Upper lobe of left lung (tissue), 4 donors: ENCODE measurements around the gene KIF1C.

Experiments
- EP300 ChIP-seq, 4 donors: sonication (generic); formaldehyde crosslinking; IDR thresholded peaks; one replicate each; pipeline ENCODE4 v1.5.1; 2017; ENCODE audit warnings: antibody characterized with exemption in 4 of 4, control low read depth in 2 of 4
- POLR2A ChIP-seq, 4 donors: fragments of 450-650 bp; IDR thresholded peaks; one replicate each; pipeline ENCODE4 v1.5.1; 2016 to 2017; ENCODE audit warnings: antibody characterized with exemption in 4 of 4, mild to moderate bottlenecking in 2 of 4
- POLR2AphosphoS5 ChIP-seq, 2 donors: sonication (generic); formaldehyde crosslinking; IDR thresholded peaks; one replicate each; pipeline ENCODE4 v1.5.1; 2017; ENCODE audit warnings: antibody characterized with exemption in 2 of 2
- TF ChIP-seq, protein P1 (sequence below), 6 experiments: fragments of 450-650 bp in 4 of 6; fragments of 200-600 bp in 2 of 6; sonication (generic) in 2 of 6; IDR thresholded peaks; one replicate each; pipeline ENCODE4 v1.5.1; 2016 to 2019; ENCODE audit warnings: antibody characterized with exemption in 6 of 6

GRCh38 chr17:4951486-4951885 is 46.3 kb upstream of the KIF1C start:
- TF ChIP-seq POLR2AphosphoS5 (IDR thresholded peaks at IDR 0.05): no peak
- TF ChIP-seq POLR2A (IDR thresholded peaks at IDR 0.05): no peak
- TF ChIP-seq, protein P1, sequence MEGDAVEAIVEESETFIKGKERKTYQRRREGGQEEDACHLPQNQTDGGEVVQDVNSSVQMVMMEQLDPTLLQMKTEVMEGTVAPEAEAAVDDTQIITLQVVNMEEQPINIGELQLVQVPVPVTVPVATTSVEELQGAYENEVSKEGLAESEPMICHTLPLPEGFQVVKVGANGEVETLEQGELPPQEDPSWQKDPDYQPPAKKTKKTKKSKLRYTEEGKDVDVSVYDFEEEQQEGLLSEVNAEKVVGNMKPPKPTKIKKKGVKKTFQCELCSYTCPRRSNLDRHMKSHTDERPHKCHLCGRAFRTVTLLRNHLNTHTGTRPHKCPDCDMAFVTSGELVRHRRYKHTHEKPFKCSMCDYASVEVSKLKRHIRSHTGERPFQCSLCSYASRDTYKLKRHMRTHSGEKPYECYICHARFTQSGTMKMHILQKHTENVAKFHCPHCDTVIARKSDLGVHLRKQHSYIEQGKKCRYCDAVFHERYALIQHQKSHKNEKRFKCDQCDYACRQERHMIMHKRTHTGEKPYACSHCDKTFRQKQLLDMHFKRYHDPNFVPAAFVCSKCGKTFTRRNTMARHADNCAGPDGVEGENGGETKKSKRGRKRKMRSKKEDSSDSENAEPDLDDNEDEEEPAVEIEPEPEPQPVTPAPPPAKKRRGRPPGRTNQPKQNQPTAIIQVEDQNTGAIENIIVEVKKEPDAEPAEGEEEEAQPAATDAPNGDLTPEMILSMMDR (IDR thresholded peaks at IDR 0.05): no peak
- no peak for TF ChIP-seq EP300 (IDR thresholded peaks at IDR 0.05)
